ENCODE measurements around the gene MAMSTR. TPM values are rescaled to one million over a fixed set of nuclear protein-coding genes. Genes with fewer than 3 reads are reported as not detected.

Gene MAMSTR
- total RNA-seq, 1 experiment from 2014 or later = 0.18 TPM

DNA sequence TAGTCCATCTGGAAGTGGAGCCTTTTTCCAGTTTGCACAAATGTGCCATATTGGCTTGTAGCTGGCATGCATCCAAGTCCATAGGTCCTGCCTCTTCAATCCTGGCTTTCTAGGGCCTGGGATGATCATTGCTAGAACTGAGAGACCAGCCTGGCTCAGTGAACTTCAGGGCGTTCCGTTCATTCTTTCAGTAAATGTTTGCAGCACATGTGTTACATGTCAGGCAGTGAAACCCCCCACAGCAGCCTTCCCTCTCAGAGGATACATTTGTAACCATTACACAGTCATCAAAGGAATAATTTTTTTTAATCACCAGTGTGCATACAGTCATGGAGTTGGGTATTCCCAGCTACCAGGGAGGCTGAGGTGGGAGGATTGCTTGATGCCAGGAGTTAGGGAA, 14.1 kb downstream of the MAMSTR start:
- no peak overlapping the region for H2AFZ ChIP-seq (ENCODE audit: low read length)
- ChIA-PET CTCF (no interaction called here), POLR2A (ENCODE audit: unreplicated experiment) (no interaction called here)
- no peak overlapping the region for H3K27ac ChIP-seq (ENCODE audit: low read length)
- no peaks in the 10 kb centered on the region for H4K20me1 ChIP-seq (ENCODE audit: low read length)
- H3K4me2 ChIP-seq (ENCODE audit: low read length) = no peak overlapping the region
- no peaks in the 10 kb centered on the region for H3K9me3 ChIP-seq (ENCODE audit: low read length)
- BruUV-seq (replicated peaks) = no TSS peak
- H3K4me1 ChIP-seq (ENCODE audit: insufficient read depth, low read length) = no peaks in the 10 kb centered on the region
- H3K4me3 ChIP-seq (ENCODE audit: low read length) = no peak overlapping the region
- no peak for DNase-seq
- no peaks in the 10 kb centered on the region for H3K27me3 ChIP-seq (ENCODE audit: low read length)
- no peaks in the 10 kb centered on the region for H3F3A ChIP-seq (ENCODE audit: low read length, unreplicated experiment)
- H3K36me3 ChIP-seq (ENCODE audit: low read depth, low read length) = no peaks in the 10 kb centered on the region
- TF ChIP-seq EZH2 (IDR thresholded peaks at IDR 0.05; ENCODE audit: low read length, unreplicated experiment) (no peak), EZH2phosphoT487 (IDR thresholded peaks at IDR 0.05; ENCODE audit: borderline replicate concordance, low read length) (no peak)
- TF ChIP-seq, protein P1, sequence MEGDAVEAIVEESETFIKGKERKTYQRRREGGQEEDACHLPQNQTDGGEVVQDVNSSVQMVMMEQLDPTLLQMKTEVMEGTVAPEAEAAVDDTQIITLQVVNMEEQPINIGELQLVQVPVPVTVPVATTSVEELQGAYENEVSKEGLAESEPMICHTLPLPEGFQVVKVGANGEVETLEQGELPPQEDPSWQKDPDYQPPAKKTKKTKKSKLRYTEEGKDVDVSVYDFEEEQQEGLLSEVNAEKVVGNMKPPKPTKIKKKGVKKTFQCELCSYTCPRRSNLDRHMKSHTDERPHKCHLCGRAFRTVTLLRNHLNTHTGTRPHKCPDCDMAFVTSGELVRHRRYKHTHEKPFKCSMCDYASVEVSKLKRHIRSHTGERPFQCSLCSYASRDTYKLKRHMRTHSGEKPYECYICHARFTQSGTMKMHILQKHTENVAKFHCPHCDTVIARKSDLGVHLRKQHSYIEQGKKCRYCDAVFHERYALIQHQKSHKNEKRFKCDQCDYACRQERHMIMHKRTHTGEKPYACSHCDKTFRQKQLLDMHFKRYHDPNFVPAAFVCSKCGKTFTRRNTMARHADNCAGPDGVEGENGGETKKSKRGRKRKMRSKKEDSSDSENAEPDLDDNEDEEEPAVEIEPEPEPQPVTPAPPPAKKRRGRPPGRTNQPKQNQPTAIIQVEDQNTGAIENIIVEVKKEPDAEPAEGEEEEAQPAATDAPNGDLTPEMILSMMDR (conservative IDR thresholded peaks at IDR 0.05; ENCODE audit: low read depth, low read length) = no peak
- no peaks in the 10 kb centered on the region for H3K79me2 ChIP-seq (ENCODE audit: low read length)
- H3K9me2 ChIP-seq (replicated peaks; ENCODE audit: low read length) = no peaks in the 10 kb centered on the region
- no peak overlapping the region for H3K9ac ChIP-seq (ENCODE audit: low read length)
- ATAC-seq = no peak
- intact Hi-C loops (cut with micrococcal nuclease) = no loop called here

DNA sequence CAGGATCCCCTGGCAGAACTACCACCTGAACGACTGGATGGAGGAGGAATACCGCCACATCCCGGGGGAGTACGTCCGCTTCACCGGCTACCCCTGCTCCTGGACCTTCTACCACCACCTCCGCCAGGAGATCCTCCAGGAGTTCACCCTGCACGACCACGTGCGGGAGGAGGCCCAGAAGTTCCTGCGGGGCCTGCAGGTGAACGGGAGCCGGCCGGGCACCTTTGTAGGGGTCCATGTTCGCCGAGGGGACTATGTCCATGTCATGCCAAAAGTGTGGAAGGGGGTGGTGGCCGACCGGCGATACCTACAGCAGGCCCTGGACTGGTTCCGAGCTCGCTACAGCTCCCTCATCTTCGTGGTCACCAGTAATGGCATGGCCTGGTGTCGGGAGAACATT, 16.2 kb downstream of the MAMSTR start:
- TF ChIP-seq EZH2phosphoT487 (IDR thresholded peaks at IDR 0.05; ENCODE audit: borderline replicate concordance, low read length) = no peak
- no peak for TF ChIP-seq EZH2 (IDR thresholded peaks at IDR 0.05; ENCODE audit: low read length, unreplicated experiment)
- TF ChIP-seq, protein P1 (conservative IDR thresholded peaks at IDR 0.05; ENCODE audit: low read depth, low read length) = no peak
- POLR2A ChIA-PET (ENCODE audit: unreplicated experiment) = no interaction called here

DNA sequence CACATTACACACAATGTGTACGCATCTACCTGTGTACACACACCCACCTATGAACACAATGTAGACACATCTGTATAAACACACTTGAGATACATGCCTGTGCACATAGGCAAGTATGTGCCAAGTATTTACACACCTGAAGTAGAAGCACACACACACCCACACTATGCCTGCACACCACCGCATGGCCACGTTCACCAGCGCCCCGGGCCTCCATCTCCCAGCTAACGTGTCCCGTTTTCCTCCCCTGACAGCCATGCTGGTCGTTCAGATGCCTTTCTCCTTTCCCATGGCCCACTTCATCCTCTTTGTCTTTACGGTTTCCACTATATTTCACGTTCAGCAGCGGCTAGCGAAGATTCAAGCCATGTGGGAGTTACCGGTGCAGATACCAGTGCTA, 16.8 kb downstream of the MAMSTR start:
- CTCF ChIA-PET = no interaction called here
- intact Hi-C loops (cut with micrococcal nuclease) = no loop called here
- BruUV-seq (replicated peaks) = no TSS peak

More for the DNA sequence above, 16.2 kb downstream of the MAMSTR start:
- Histone ChIP-seq H3K9me3 (ENCODE audit: low read length) (no peaks in the 10 kb centered on the region), H3K27me3 (ENCODE audit: low read length) (no peaks in the 10 kb centered on the region), H3K4me3 (ENCODE audit: low read length) (no peak overlapping the region), H3K4me1 (ENCODE audit: insufficient read depth, low read length) (peaks cover 7% of the 10 kb centered on the region; the same call in 1 of the 2 replicates), H4K20me1 (ENCODE audit: low read length) (no peaks in the 10 kb centered on the region), H3K9ac (ENCODE audit: low read length) (no peak overlapping the region), H3K27ac (ENCODE audit: low read length) (no peak overlapping the region), H3K79me2 (ENCODE audit: low read length) (no peaks in the 10 kb centered on the region), H3K4me2 (ENCODE audit: low read length) (no peak overlapping the region), H2AFZ (ENCODE audit: low read length) (no peak overlapping the region), H3K36me3 (ENCODE audit: low read depth, low read length) (no peaks in the 10 kb centered on the region), H3F3A (ENCODE audit: low read length, unreplicated experiment) (no peaks in the 10 kb centered on the region), H3K9me2 (replicated peaks; ENCODE audit: low read length) (no peaks in the 10 kb centered on the region)
- intact Hi-C loops (cut with micrococcal nuclease) = no loop called here
- no peak for ATAC-seq
- CTCF ChIA-PET = no interaction called here
- DNase-seq = no peak
- BruUV-seq (replicated peaks) = no TSS peak

More for the DNA sequence above, 16.8 kb downstream of the MAMSTR start:
- no peaks in the 10 kb centered on the region for H3K79me2 ChIP-seq (ENCODE audit: low read length)
- H3K4me3 ChIP-seq (ENCODE audit: low read length) = no peak overlapping the region
- no peaks in the 10 kb centered on the region for H3K9me2 ChIP-seq (replicated peaks; ENCODE audit: low read length)
- no peak overlapping the region for H2AFZ ChIP-seq (ENCODE audit: low read length)
- POLR2A ChIA-PET (ENCODE audit: unreplicated experiment) = no interaction called here
- ATAC-seq (no peak), DNase-seq (no peak)
- no peaks in the 10 kb centered on the region for H3K36me3 ChIP-seq (ENCODE audit: low read depth, low read length)
- H3F3A ChIP-seq (ENCODE audit: low read length, unreplicated experiment) = no peaks in the 10 kb centered on the region
- H3K4me2 ChIP-seq (ENCODE audit: low read length) = no peak overlapping the region
- peaks cover 11% of the 10 kb centered on the region; the same call in 1 of the 2 replicates for H3K4me1 ChIP-seq (ENCODE audit: insufficient read depth, low read length)
- H3K9ac ChIP-seq (ENCODE audit: low read length) = no peak overlapping the region
- no peak overlapping the region for H3K27ac ChIP-seq (ENCODE audit: low read length)
- H3K9me3 ChIP-seq (ENCODE audit: low read length) = no peaks in the 10 kb centered on the region
- no peaks in the 10 kb centered on the region for H3K27me3 ChIP-seq (ENCODE audit: low read length)
- TF ChIP-seq, protein P1 (conservative IDR thresholded peaks at IDR 0.05; ENCODE audit: low read depth, low read length) = no peak
- no peaks in the 10 kb centered on the region for H4K20me1 ChIP-seq (ENCODE audit: low read length)

Data from PC-3 (cell line).